GM23338 (cell line): Measurements from ENCODE around the gene TXNL4A. TPM values are rescaled to one million over a fixed set of nuclear protein-coding genes. Genes with fewer than 3 reads are reported as not detected.

Experiments used
- ATAC-seq: fragments of 200-7000 bp; cut with Tn5 transposase; 3 replicates; pipeline ENCODE4 v1.9.1; 2020
- DNase-seq: peaks from one replicate; pipeline ENCODE4 v3.0.0-alpha.2; 2015; ENCODE audit warnings: low spot score
- H2AFZ ChIP-seq: fragments of 200-600 bp; sonication (generic); 2 replicates; pipeline ENCODE4 v1.8.0; 2016; ENCODE audit warnings: antibody characterized with exemption, mild to moderate bottlenecking, moderate library complexity
- H3F3A ChIP-seq: fragments of 200-600 bp; sonication (generic); replicated peaks from 2 replicates; pipeline ENCODE4 v1.8.0; 2017; ENCODE audit warnings: antibody characterized with exemption, mixed run types, low read depth
- H3K27ac ChIP-seq: fragments of 200-600 bp; sonication (generic); 2 replicates; pipeline ENCODE4 v1.6.1; 2016; ENCODE audit warnings: low read depth
- H3K27me3 ChIP-seq: fragments of 200-600 bp; sonication (generic); 2 replicates; pipeline ENCODE4 v1.8.0; 2016; ENCODE audit warnings: mild to moderate bottlenecking, mixed run types, moderate library complexity; ENCODE audit not compliant: insufficient read depth
- H3K36me3 ChIP-seq: fragments of 200-600 bp; sonication (generic); 2 replicates; pipeline ENCODE4 v1.8.0; 2016; ENCODE audit warnings: mild to moderate bottlenecking; ENCODE audit not compliant: insufficient read depth
- H3K4me1 ChIP-seq: fragments of 200-600 bp; sonication (generic); 2 replicates; pipeline ENCODE4 v1.8.0; 2016; ENCODE audit warnings: mild to moderate bottlenecking, moderate library complexity; ENCODE audit not compliant: insufficient read depth
- H3K4me2 ChIP-seq: fragments of 200-600 bp; sonication (generic); 2 replicates; pipeline ENCODE4 v1.7.1; 2017; ENCODE audit warnings: mixed run types
- H3K4me3 ChIP-seq: fragments of 200-600 bp; sonication (generic); 2 replicates; pipeline ENCODE4 v1.6.1; 2016; ENCODE audit warnings: mixed run types
- H3K79me2 ChIP-seq: fragments of 200-600 bp; sonication (generic); replicated peaks from 2 replicates; pipeline ENCODE4 v1.8.0; 2017; ENCODE audit warnings: mild to moderate bottlenecking; ENCODE audit not compliant: insufficient read depth
- H3K9me2 ChIP-seq: fragments of 200-600 bp; sonication (generic); 2 replicates; pipeline ENCODE4 v1.8.0; 2017; ENCODE audit not compliant: insufficient read depth
- H4K20me1 ChIP-seq: fragments of 200-600 bp; sonication (generic); replicated peaks from 2 replicates; pipeline ENCODE4 v1.8.0; 2017; ENCODE audit warnings: mild to moderate bottlenecking; ENCODE audit not compliant: insufficient read depth
- H3K27ac Mint-ChIP-seq: 2 replicates; pipeline ENCODE4 v1.8.0; 2020; ENCODE audit warnings: inconsistent platforms, mild to moderate bottlenecking, moderate library complexity, mixed read lengths
- H3K27me3 Mint-ChIP-seq: 3 replicates; pipeline ENCODE4 v1.8.0; 2022; ENCODE audit warnings: low read depth, mild to moderate bottlenecking, moderate library complexity, mixed read lengths, inconsistent platforms; ENCODE audit not compliant: insufficient read depth, poor library complexity
- H3K36me3 Mint-ChIP-seq: 3 replicates; pipeline ENCODE4 v1.8.0; 2021; ENCODE audit warnings: low read depth, mild to moderate bottlenecking, inconsistent platforms, moderate library complexity, mixed read lengths
- H3K4me1 Mint-ChIP-seq: 3 replicates; pipeline ENCODE4 v1.8.0; 2020; ENCODE audit warnings: mild to moderate bottlenecking, inconsistent platforms, mixed read lengths
- H3K4me3 Mint-ChIP-seq: 3 replicates; pipeline ENCODE4 v1.8.0; 2021; ENCODE audit warnings: moderate library complexity, mild to moderate bottlenecking, inconsistent platforms, mixed read lengths
- H3K9me3 Mint-ChIP-seq: 3 replicates; pipeline ENCODE4 v1.8.0; 2020; ENCODE audit warnings: moderate library complexity, mild to moderate bottlenecking, inconsistent platforms, mixed read lengths
- CREB1 ChIP-seq: fragments of 250-450 bp; sonication (Bioruptor Pico); IDR thresholded peaks from 2 replicates; pipeline ENCODE4 v1.5.0; 2020; ENCODE audit warnings: low read depth, mild to moderate bottlenecking, moderate library complexity
- CTCF ChIP-seq, 2 experiments: fragments of 200-600 bp in 1 of 2; sonication (generic) in 1 of 2; conservative IDR thresholded peaks; 2 replicates each; pipeline versions ENCODE4 v1.5.1 to v1.6.1; 2016 to 2017; ENCODE audit warnings: antibody characterized with exemption in 2 of 2, low read depth in 2 of 2, mild to moderate bottlenecking in 2 of 2, moderate library complexity in 1 of 2
- ETS1 ChIP-seq: IDR thresholded peaks from 2 replicates; pipeline ENCODE4 v1.6.1; 2016; ENCODE audit warnings: antibody characterized with exemption
- EZH2phosphoT487 ChIP-seq: fragments of 200-600 bp; sonication (generic); IDR thresholded peaks from one replicate; pipeline ENCODE4 v1.8.1; 2018; ENCODE audit warnings: antibody characterized with exemption; ENCODE audit not compliant: unreplicated experiment
- JUNB ChIP-seq: IDR thresholded peaks from one replicate; pipeline ENCODE4 v1.6.1; 2016; ENCODE audit warnings: antibody characterized with exemption; ENCODE audit not compliant: unreplicated experiment
- NANOG ChIP-seq: IDR thresholded peaks from 2 replicates; pipeline ENCODE4 v1.6.1; 2016; ENCODE audit warnings: antibody characterized with exemption, borderline replicate concordance
- POLR2AphosphoS5 ChIP-seq: IDR thresholded peaks from 2 replicates; pipeline ENCODE4 v1.6.1; 2016; ENCODE audit warnings: antibody characterized with exemption, low read depth
- REST ChIP-seq: IDR thresholded peaks from one replicate; pipeline ENCODE4 v1.6.1; 2018; ENCODE audit warnings: antibody characterized with exemption; ENCODE audit not compliant: unreplicated experiment
- STAT1 ChIP-seq: IDR thresholded peaks from one replicate; pipeline ENCODE4 v1.6.1; 2016; ENCODE audit warnings: antibody characterized with exemption; ENCODE audit not compliant: unreplicated experiment
- ZNF114 ChIP-seq: fragments of 250-450 bp; sonication (Bioruptor Pico); IDR thresholded peaks from 2 replicates; pipeline ENCODE4 v1.5.0; 2020; ENCODE audit warnings: mild to moderate bottlenecking, moderate library complexity
- ZNF331 ChIP-seq: fragments of 250-450 bp; sonication (Bioruptor Pico); IDR thresholded peaks from 2 replicates; pipeline ENCODE4 v1.5.0; 2020; ENCODE audit warnings: low read depth, mild to moderate bottlenecking, moderate library complexity
- ZNF462 ChIP-seq: fragments of 250-450 bp; sonication (Bioruptor Pico); IDR thresholded peaks from 2 replicates; pipeline ENCODE4 v1.5.0; 2020; ENCODE audit warnings: mild to moderate bottlenecking, moderate library complexity
- polyA plus RNA-seq: library from polyadenylated mRNA; unstranded; fragments of >200 nt; fragmentation: Nextera tagmentation; extraction: Ambion mirVana; gene quantifications from 2 replicates; pipeline ENCODE4 v1.2.1, GENCODE V29; 2016
- total RNA-seq: library from RNA; depleted of rRNA; stranded (reverse); fragments of >200 nt; shearing (Covaris generic); gene quantifications from 2 replicates; pipeline ENCODE4 v1.2.3, GENCODE V29; 2014

TXNL4A gene
- total and polyA plus RNA-seq, 2 experiments from 2014 or later: 51.0 to 271 TPM

GRCh38 chr18:79948719-79949411 lies 39.5 kb downstream of the TXNL4A start:
- Histone ChIP-seq H2AFZ (no peak overlapping the region), H3F3A (0 out of 2 replicates have a peak, but pooled peaks cover 2% of the 10 kb centered on the region), H3K36me3 (no peaks in the 10 kb centered on the region), H3K79me2 (no peaks in the 10 kb centered on the region), H4K20me1 (peaks cover 11% of the 10 kb centered on the region; the same call in 1 of the 2 replicates), H3K4me1 (peaks cover 8% of the 10 kb centered on the region; the same call in 1 of the 2 replicates), H3K4me3 (no peak overlapping the region), H3K27me3 (peaks cover 39% of the 10 kb centered on the region), H3K4me2 (no peak overlapping the region), H3K9me2 (no peaks in the 10 kb centered on the region), H3K27ac (no peak overlapping the region)
- H3K4me3 Mint-ChIP-seq: no peak overlapping the region
- H3K9me3 Mint-ChIP-seq: no peaks in the 10 kb centered on the region; the same call in 2 of the 3 replicates
- peaks cover 17% of the 10 kb centered on the region for H3K4me1 Mint-ChIP-seq
- H3K27me3 Mint-ChIP-seq: peaks cover 39% of the 10 kb centered on the region
- DNase-seq (no peak), ATAC-seq (no peak)
- H3K27ac Mint-ChIP-seq: no peak overlapping the region
- no peaks in the 10 kb centered on the region; the same call in 2 of the 3 replicates for H3K36me3 Mint-ChIP-seq
- TF ChIP-seq ZNF114 (CRISPR knock-in tag) (no peak), NANOG (no peak), ZNF331 (CRISPR knock-in tag) (no peak), ZNF462 (CRISPR knock-in tag) (no peak), REST (no peak), JUNB (no peak), CTCF (conservative IDR thresholded peaks at IDR 0.05; ENCODE audit: low read depth in 2 of 2) (no peak), EZH2phosphoT487 (no peak), CREB1 (CRISPR knock-in tag) (no peak), ETS1 (no peak), POLR2AphosphoS5 (no peak), STAT1 (no peak)
